HEK293 (cell line): ENCODE data around the gene MOG.

Experiments used
- GLIS1 ChIP-seq: fragments of 450-650 bp; formaldehyde crosslinking; IDR thresholded peaks from 2 replicates; pipeline ENCODE4 v1.5.1; 2016; ENCODE audit warnings: missing biosample characterization, missing genetic modification characterization
- MZF1 ChIP-seq: fragments of 450-650 bp; formaldehyde crosslinking; IDR thresholded peaks from 2 replicates; pipeline ENCODE4 v1.5.1; 2017; ENCODE audit warnings: missing biosample characterization, missing genetic modification characterization, borderline replicate concordance
- PRDM1 ChIP-seq: fragments of 450-650 bp; formaldehyde crosslinking; IDR thresholded peaks from 2 replicates; pipeline ENCODE4; 2016; ENCODE audit warnings: missing biosample characterization, missing genetic modification characterization
- SCRT2 ChIP-seq: fragments of 450-650 bp; formaldehyde crosslinking; IDR thresholded peaks from 2 replicates; pipeline ENCODE4 v1.5.1; 2016; ENCODE audit warnings: missing biosample characterization, missing genetic modification characterization
- SP7 ChIP-seq: fragments of 450-650 bp; formaldehyde crosslinking; IDR thresholded peaks from 2 replicates; pipeline ENCODE4 v1.5.1; 2016; ENCODE audit warnings: missing biosample characterization, missing genetic modification characterization
- TRIM28 ChIP-seq: IDR thresholded peaks from 2 replicates; pipeline ENCODE4 v1.6.1; 2011; ENCODE audit warnings: low read length, control low read depth, borderline replicate concordance
- YY1 ChIP-seq: fragments of 450-650 bp; formaldehyde crosslinking; IDR thresholded peaks from 2 replicates; pipeline ENCODE4 v1.5.1; 2018; ENCODE audit warnings: missing biosample characterization, missing genetic modification characterization
- ZBTB20 ChIP-seq: fragments of 450-650 bp; formaldehyde crosslinking; IDR thresholded peaks from 2 replicates; pipeline ENCODE4 v1.5.1; 2016; ENCODE audit warnings: missing biosample characterization, missing genetic modification characterization
- ZFP37 ChIP-seq: fragments of 450-650 bp; formaldehyde crosslinking; IDR thresholded peaks from 2 replicates; pipeline ENCODE4 v1.5.1; 2016; ENCODE audit warnings: missing biosample characterization, missing genetic modification characterization
- ZFP41 ChIP-seq: fragments of 450-650 bp; formaldehyde crosslinking; IDR thresholded peaks from 2 replicates; pipeline ENCODE4 v1.5.1; 2016; ENCODE audit warnings: missing biosample characterization, missing genetic modification characterization, borderline replicate concordance
- ZNF169 ChIP-seq: fragments of 450-650 bp; formaldehyde crosslinking; IDR thresholded peaks from 2 replicates; pipeline ENCODE4 v1.5.1; 2016; ENCODE audit warnings: missing biosample characterization, missing genetic modification characterization
- ZNF202 ChIP-seq: fragments of 450-650 bp; formaldehyde crosslinking; IDR thresholded peaks from 2 replicates; pipeline ENCODE4 v1.5.1; 2016; ENCODE audit warnings: missing biosample characterization, missing genetic modification characterization, borderline replicate concordance
- ZNF223 ChIP-seq: fragments of 450-650 bp; formaldehyde crosslinking; IDR thresholded peaks from 2 replicates; pipeline ENCODE4 v1.5.1; 2016; ENCODE audit warnings: missing biosample characterization, missing genetic modification characterization
- ZNF274 ChIP-seq, 2 experiments: fragments of 200-500 bp in 1 of 2; fragments of 450-650 bp in 1 of 2; sonication (Bioruptor generic) in 1 of 2; formaldehyde crosslinking in 1 of 2; IDR thresholded peaks; 2 replicates each; pipeline versions ENCODE4 v1.5.1 to v1.6.1; 2014 to 2016; ENCODE audit warnings: borderline replicate concordance in 1 of 2, inconsistent platforms in 1 of 2, low read length in 1 of 2, missing biosample characterization in 1 of 2, missing genetic modification characterization in 1 of 2
- ZNF324 ChIP-seq: fragments of 450-650 bp; formaldehyde crosslinking; IDR thresholded peaks from 2 replicates; pipeline ENCODE4 v1.5.1; 2016; ENCODE audit warnings: missing biosample characterization, missing genetic modification characterization
- ZNF394 ChIP-seq: fragments of 450-650 bp; formaldehyde crosslinking; IDR thresholded peaks from 2 replicates; pipeline ENCODE4 v1.5.1; 2016; ENCODE audit warnings: missing biosample characterization, missing genetic modification characterization, mild to moderate bottlenecking, moderate library complexity, borderline replicate concordance
- ZNF423 ChIP-seq: fragments of 450-650 bp; formaldehyde crosslinking; IDR thresholded peaks from 2 replicates; pipeline ENCODE4 v1.5.1; 2016; ENCODE audit warnings: missing biosample characterization, missing genetic modification characterization
- ZNF426 ChIP-seq: fragments of 450-650 bp; formaldehyde crosslinking; IDR thresholded peaks from 2 replicates; pipeline ENCODE4 v1.5.1; 2017; ENCODE audit warnings: missing biosample characterization, missing genetic modification characterization, mild to moderate bottlenecking, inconsistent platforms, moderate library complexity
- ZNF514 ChIP-seq: fragments of 450-650 bp; formaldehyde crosslinking; IDR thresholded peaks from 2 replicates; pipeline ENCODE4 v1.5.1; 2016; ENCODE audit warnings: missing biosample characterization, missing genetic modification characterization
- ZNF529 ChIP-seq: fragments of 450-650 bp; formaldehyde crosslinking; IDR thresholded peaks from 2 replicates; pipeline ENCODE4 v1.5.1; 2017; ENCODE audit warnings: missing genetic modification characterization, missing biosample characterization; ENCODE audit not compliant: insufficient replicate concordance
- ZNF548 ChIP-seq: fragments of 450-650 bp; formaldehyde crosslinking; IDR thresholded peaks from 2 replicates; pipeline ENCODE4 v1.5.1; 2016; ENCODE audit warnings: missing biosample characterization, missing genetic modification characterization
- ZNF561 ChIP-seq: fragments of 450-650 bp; IDR thresholded peaks from 2 replicates; pipeline ENCODE4 v1.5.1; 2018; ENCODE audit warnings: missing biosample characterization, missing genetic modification characterization, borderline replicate concordance
- ZNF623 ChIP-seq: fragments of 450-650 bp; formaldehyde crosslinking; IDR thresholded peaks from 2 replicates; pipeline ENCODE4 v1.5.1; 2016; ENCODE audit warnings: missing biosample characterization, missing genetic modification characterization
- ZNF664 ChIP-seq: fragments of 450-650 bp; formaldehyde crosslinking; IDR thresholded peaks from 2 replicates; pipeline ENCODE4 v1.5.1; 2016; ENCODE audit warnings: missing biosample characterization, missing genetic modification characterization
- ZNF677 ChIP-seq: fragments of 450-650 bp; IDR thresholded peaks from 2 replicates; pipeline ENCODE4 v1.5.0; 2018; ENCODE audit warnings: missing biosample characterization, mild to moderate bottlenecking, missing genetic modification characterization, moderate library complexity
- ZNF76 ChIP-seq: fragments of 450-650 bp; formaldehyde crosslinking; IDR thresholded peaks from 2 replicates; pipeline ENCODE4; 2016; ENCODE audit warnings: low read depth, missing biosample characterization, missing genetic modification characterization, borderline replicate concordance
- ZNF791 ChIP-seq: fragments of 450-650 bp; formaldehyde crosslinking; IDR thresholded peaks from 2 replicates; pipeline ENCODE4 v1.5.1; 2016; ENCODE audit warnings: missing biosample characterization, missing genetic modification characterization
- ZNF837 ChIP-seq: fragments of 450-650 bp; formaldehyde crosslinking; IDR thresholded peaks from 2 replicates; pipeline ENCODE4 v1.5.1; 2016; ENCODE audit warnings: missing biosample characterization, missing genetic modification characterization
- TF ChIP-seq, protein P1 (sequence below): fragments of 450-650 bp; formaldehyde crosslinking; IDR thresholded peaks from 2 replicates; pipeline ENCODE4 v1.5.1; 2016; ENCODE audit warnings: missing biosample characterization, missing genetic modification characterization
- TF ChIP-seq, protein P2 (sequence below): fragments of 450-650 bp; formaldehyde crosslinking; IDR thresholded peaks from 2 replicates; pipeline ENCODE4 v1.5.1; 2017; ENCODE audit warnings: missing biosample characterization, missing genetic modification characterization
- TF ChIP-seq, protein P3 (sequence below): fragments of 450-650 bp; formaldehyde crosslinking; IDR thresholded peaks from 2 replicates; pipeline ENCODE4 v1.5.1; 2016; ENCODE audit warnings: missing biosample characterization, missing genetic modification characterization
- TF ChIP-seq, protein P4 (sequence below): fragments of 450-650 bp; formaldehyde crosslinking; IDR thresholded peaks from 2 replicates; pipeline ENCODE4 v1.5.1; 2017; ENCODE audit warnings: missing biosample characterization, missing genetic modification characterization

MOG gene

DNA sequence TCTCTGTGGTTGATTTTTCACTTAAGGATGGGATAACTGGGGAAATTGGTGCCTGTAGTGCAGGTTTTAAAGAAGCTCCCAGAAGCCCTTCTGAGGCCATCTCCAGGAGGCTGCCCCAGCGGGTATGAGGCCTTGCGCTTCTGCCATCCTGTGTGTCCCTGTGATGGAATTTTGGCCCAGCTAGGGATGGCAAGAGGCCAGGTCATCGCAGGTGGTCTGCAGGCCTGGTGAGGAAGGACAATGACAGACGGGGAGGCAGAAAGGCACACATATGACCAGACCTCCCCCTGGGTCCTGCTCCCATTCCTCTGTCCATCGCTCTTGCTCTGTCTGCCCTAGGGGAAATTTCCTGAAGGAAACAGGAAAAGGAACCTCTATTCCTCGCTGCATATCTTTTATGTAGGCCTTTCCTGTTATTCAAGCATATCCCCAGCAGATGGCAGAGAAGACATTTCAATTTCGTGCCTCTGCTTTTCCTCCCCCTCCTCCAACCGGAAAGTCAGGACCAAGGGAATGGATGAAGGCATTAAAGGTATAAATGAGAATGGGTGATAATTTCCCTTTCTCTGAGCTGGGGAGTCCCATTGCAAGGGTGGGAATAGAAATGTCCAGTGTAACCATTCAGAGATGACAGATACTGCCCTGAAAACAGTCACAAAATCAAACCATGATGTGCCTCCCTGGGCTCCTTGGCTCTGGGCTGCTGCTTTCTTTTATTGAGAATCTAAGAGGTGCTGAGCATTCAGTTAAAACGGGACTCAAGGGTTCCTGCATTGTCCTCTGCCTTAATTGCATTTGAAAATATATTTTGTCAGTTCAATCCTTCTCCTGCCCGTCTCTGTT, 48.7 kb downstream of the MOG start (continued):
- TF ChIP-seq PRDM1 (tag by site-specific recombination), result peak; percentile 76
- TF ChIP-seq YY1 (tag by site-specific recombination), result no peak
- TF ChIP-seq ZFP41 (tag by site-specific recombination), result no peak
- TF ChIP-seq GLIS1 (tag by site-specific recombination), result peak; percentile 13; the same call in 1 of the 2 replicates
- TF ChIP-seq ZNF274 (IDR thresholded peaks at IDR 0.05; ENCODE audit: low read length), result no peak
- TF ChIP-seq ZNF274 (tag by site-specific recombination; IDR thresholded peaks at IDR 0.05; ENCODE audit: borderline replicate concordance), result no peak
- TF ChIP-seq ZNF202 (tag by site-specific recombination), result no peak
- no peak for TF ChIP-seq TRIM28
- TF ChIP-seq ZNF324 (tag by site-specific recombination), result no peak
- no peak for TF ChIP-seq ZNF529
- no peak for TF ChIP-seq ZNF426 (tag by site-specific recombination)
- TF ChIP-seq, protein P1, sequence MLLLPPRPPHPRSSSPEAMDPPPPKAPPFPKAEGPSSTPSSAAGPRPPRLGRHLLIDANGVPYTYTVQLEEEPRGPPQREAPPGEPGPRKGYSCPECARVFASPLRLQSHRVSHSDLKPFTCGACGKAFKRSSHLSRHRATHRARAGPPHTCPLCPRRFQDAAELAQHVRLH (tag by site-specific recombination), result no peak
- TF ChIP-seq, protein P2, sequence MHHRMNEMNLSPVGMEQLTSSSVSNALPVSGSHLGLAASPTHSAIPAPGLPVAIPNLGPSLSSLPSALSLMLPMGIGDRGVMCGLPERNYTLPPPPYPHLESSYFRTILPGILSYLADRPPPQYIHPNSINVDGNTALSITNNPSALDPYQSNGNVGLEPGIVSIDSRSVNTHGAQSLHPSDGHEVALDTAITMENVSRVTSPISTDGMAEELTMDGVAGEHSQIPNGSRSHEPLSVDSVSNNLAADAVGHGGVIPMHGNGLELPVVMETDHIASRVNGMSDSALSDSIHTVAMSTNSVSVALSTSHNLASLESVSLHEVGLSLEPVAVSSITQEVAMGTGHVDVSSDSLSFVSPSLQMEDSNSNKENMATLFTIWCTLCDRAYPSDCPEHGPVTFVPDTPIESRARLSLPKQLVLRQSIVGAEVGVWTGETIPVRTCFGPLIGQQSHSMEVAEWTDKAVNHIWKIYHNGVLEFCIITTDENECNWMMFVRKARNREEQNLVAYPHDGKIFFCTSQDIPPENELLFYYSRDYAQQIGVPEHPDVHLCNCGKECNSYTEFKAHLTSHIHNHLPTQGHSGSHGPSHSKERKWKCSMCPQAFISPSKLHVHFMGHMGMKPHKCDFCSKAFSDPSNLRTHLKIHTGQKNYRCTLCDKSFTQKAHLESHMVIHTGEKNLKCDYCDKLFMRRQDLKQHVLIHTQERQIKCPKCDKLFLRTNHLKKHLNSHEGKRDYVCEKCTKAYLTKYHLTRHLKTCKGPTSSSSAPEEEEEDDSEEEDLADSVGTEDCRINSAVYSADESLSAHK (tag by site-specific recombination), result no peak
- TF ChIP-seq ZNF223 (tag by site-specific recombination), result no peak
- TF ChIP-seq SCRT2 (tag by site-specific recombination), result no peak
- TF ChIP-seq ZNF677, result no peak
- TF ChIP-seq ZNF548, result no peak
- TF ChIP-seq SP7 (tag by site-specific recombination), result no peak
- TF ChIP-seq ZFP37 (tag by site-specific recombination), result no peak
- TF ChIP-seq ZNF394 (tag by site-specific recombination), result no peak
- TF ChIP-seq, protein P3, sequence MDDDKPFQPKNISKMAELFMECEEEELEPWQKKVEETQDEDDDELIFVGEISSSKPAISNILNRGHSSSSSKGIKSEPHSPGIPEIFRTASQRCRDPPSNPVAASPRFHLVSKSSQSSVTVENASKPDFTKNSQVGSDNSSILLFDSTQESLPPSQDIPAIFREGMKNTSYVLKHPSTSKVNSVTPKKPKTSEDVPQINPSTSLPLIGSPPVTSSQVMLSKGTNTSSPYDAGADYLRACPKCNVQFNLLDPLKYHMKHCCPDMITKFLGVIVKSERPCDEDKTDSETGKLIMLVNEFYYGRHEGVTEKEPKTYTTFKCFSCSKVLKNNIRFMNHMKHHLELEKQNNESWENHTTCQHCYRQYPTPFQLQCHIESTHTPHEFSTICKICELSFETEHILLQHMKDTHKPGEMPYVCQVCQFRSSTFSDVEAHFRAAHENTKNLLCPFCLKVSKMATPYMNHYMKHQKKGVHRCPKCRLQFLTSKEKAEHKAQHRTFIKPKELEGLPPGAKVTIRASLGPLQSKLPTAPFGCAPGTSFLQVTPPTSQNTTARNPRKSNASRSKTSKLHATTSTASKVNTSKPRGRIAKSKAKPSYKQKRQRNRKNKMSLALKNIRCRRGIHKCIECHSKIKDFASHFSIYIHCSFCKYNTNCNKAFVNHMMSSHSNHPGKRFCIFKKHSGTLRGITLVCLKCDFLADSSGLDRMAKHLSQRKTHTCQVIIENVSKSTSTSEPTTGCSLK, result no peak
- TF ChIP-seq MZF1 (tag by site-specific recombination), result no peak
- no peak for TF ChIP-seq ZNF561 (tag by site-specific recombination)
- no peak for TF ChIP-seq ZBTB20 (tag by site-specific recombination)
- no peak for TF ChIP-seq ZNF423 (tag by site-specific recombination)
- TF ChIP-seq ZNF514 (tag by site-specific recombination), result no peak
- TF ChIP-seq, protein P4, sequence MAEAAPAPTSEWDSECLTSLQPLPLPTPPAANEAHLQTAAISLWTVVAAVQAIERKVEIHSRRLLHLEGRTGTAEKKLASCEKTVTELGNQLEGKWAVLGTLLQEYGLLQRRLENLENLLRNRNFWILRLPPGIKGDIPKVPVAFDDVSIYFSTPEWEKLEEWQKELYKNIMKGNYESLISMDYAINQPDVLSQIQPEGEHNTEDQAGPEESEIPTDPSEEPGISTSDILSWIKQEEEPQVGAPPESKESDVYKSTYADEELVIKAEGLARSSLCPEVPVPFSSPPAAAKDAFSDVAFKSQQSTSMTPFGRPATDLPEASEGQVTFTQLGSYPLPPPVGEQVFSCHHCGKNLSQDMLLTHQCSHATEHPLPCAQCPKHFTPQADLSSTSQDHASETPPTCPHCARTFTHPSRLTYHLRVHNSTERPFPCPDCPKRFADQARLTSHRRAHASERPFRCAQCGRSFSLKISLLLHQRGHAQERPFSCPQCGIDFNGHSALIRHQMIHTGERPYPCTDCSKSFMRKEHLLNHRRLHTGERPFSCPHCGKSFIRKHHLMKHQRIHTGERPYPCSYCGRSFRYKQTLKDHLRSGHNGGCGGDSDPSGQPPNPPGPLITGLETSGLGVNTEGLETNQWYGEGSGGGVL (tag by site-specific recombination), result no peak
- TF ChIP-seq ZNF664 (tag by site-specific recombination), result no peak
- no peak for TF ChIP-seq ZNF791 (tag by site-specific recombination)
- TF ChIP-seq ZNF76, result no peak
- no peak for TF ChIP-seq ZNF169 (tag by site-specific recombination)
- no peak for TF ChIP-seq ZNF837 (tag by site-specific recombination)
- TF ChIP-seq ZNF623 (tag by site-specific recombination), result no peak
